GM19023 (cell line): ENCODE measurements around the gene NCOA1.

Experiments used
- ATAC-seq: cut with Tn5 transposase; IDR thresholded peaks from one replicate; pipeline ENCODE4 v1.9.1; 2021; ENCODE audit warnings: mild to moderate bottlenecking, moderate library complexity; ENCODE audit not compliant: unreplicated experiment

The NCOA1 gene

GRCh38 chr2:24621779-24622538 is 130.9 kb downstream of the NCOA1 start:
- ATAC-seq = no peak

DNA sequence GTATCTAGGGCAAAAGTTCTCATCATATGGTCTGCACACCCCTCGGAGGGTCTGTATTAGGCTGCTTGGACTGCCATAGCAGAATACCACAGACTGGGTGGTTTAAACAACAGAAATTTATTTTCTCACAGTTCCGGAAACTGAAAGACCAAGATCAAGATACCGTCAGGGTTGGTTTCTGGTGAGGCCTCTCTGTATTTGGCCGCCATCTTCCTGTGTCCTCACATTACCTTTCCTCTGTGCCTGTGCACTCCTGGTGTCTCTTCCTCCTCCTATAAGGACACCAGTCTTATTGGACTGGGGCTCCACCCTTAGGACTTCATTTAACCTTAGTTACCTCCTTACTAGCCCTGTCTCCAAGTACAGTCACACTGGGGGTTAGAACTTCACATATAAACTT is 132.5 kb downstream of the NCOA1 start:
- no peak for ATAC-seq

DNA sequence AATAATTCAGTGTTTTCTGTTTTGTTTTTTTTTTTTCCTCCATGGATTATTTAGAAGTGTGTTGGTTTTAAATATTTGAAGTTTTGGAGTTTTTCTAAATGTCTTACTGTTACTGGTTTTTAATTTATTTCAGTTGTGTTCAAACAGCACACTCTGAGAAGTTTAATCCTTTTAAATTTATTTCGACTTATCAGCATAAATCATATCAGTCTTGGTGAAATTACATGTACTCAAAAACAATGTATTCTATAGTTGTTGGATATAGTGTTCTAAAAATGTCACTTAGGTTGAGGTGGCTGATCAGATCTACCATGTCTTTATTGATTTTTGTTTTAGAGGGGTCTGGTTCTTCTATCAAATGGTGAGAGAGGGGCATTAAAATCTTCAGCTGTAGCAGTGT is 134.7 kb downstream of the NCOA1 start:
- no peak for ATAC-seq

GRCh38 chr2:24626131-24626530 is 135.1 kb downstream of the NCOA1 start:
- ATAC-seq = no peak

GRCh38 chr2:24628746-24629145 is 137.7 kb downstream of the NCOA1 start:
- no peak for ATAC-seq

DNA sequence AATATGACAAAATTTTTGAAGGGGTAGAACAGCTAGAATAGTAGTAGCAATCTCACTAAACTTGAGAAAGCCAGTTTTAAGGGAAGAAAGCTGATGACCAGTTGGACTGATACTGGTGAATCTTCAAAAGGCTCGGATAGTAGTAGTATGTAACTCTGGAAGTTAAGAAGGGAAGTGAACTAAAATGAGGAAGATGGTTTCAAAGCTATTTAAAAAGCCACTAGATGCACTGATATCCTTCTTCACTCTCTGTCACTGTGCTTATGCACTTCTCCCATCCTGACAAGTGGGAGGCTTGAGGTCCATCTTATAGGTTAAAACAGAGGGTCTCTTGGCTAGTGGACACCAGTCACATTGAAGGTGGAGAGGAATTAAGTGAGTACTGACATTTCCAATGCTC is 141.1 kb downstream of the NCOA1 start:
- ATAC-seq = no peak

- no peak for ATAC-seq
Measured at GRCh38 chr2:24635181-24635580, 144.1 kb downstream of the NCOA1 start.

DNA sequence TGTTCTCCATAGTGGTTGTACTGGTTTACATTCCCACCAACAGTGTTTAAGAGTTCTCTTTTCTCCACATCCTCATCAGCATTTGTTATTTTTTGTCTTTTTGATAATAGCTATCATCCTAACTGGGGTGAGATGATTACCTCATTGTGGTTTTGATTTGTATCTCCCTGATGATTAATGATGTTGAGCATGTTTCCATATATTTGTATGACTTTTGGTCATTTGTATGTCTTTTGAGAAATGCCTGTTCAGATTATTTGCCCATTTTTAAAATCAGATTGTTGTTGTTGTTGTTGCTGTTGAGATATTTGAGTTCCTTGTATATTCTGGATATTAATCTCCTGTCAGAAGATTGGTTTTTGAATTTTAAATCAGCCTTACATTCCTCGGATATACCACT is 147.5 kb downstream of the NCOA1 start:
- ATAC-seq = no peak

DNA sequence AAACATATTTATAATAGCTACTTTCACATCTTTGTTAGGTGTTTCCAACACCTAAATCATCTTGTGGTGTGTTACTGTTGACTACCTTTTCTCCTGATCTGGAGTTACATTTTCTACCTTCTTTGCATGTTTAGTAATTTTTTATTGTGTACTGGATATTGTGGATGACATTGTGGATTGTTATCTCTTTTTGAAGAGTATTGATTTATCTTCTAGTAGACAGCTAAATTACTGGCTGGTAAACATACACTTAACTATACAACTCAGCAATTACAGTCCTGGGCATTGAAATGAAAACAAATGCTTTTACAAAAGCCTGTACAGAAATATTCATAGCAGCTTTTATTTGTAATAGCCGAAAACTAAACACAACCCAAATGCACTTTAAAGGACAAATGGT is 151.3 kb downstream of the NCOA1 start:
- no peak for ATAC-seq

DNA sequence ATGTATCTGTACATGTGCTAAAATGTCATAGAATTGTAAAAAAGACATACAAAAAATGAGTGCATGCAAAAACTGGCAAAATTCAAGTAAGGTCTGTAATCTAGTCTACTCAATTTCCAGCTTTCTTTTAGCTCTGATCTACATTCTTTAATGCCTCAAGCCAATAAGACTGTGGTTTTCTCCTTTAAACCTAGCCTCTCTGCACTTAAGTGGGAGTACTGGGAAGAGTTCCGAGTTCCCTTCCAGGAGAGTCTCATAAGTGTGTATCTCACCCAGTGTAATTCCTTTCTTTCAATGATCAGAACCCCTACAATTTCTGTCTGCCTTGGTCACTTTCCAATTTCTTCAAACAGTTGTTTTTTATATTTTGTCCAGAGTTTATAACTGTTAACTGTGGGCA is 152.0 kb downstream of the NCOA1 start:
- no peak for ATAC-seq

DNA sequence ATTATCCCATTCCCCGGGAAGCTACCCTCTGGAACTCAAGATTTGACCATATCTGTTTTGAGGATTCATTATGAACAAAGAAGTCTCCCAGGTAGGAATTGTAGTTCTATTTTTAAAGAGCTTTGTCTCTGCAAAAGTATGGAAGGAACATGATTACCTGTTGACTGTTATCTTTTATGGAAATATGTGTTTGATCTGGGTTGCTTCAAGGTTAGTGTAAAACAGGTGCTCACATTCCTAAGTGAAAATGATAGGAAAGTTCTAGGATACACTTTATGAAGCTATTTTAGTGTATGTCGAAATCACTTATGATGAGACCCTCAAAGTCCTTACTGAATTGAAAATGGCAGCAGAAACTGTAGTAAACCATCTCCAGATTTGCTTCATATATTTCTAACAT is 153.0 kb downstream of the NCOA1 start:
- no peak for ATAC-seq

- no peak for ATAC-seq
Measured at GRCh38 chr2:24650997-24651642, 160.1 kb downstream of the NCOA1 start.

DNA sequence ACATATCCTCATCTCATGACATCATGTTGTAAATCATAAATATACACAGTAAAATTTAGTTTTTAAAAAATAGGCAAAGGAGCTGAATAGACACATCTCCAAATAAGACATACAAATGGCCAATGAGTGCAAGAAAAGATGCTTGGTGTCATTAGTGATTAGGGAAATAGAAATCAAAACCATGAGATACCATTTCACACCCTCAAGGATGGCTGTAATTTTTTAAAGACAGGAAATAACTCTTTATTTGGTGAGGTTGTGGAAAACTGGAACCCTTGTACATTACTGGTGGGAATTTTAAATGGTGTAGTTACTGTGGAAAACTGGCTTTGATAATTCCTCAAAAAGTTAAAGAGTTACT is 160.6 kb downstream of the NCOA1 start:
- no peak for ATAC-seq

DNA sequence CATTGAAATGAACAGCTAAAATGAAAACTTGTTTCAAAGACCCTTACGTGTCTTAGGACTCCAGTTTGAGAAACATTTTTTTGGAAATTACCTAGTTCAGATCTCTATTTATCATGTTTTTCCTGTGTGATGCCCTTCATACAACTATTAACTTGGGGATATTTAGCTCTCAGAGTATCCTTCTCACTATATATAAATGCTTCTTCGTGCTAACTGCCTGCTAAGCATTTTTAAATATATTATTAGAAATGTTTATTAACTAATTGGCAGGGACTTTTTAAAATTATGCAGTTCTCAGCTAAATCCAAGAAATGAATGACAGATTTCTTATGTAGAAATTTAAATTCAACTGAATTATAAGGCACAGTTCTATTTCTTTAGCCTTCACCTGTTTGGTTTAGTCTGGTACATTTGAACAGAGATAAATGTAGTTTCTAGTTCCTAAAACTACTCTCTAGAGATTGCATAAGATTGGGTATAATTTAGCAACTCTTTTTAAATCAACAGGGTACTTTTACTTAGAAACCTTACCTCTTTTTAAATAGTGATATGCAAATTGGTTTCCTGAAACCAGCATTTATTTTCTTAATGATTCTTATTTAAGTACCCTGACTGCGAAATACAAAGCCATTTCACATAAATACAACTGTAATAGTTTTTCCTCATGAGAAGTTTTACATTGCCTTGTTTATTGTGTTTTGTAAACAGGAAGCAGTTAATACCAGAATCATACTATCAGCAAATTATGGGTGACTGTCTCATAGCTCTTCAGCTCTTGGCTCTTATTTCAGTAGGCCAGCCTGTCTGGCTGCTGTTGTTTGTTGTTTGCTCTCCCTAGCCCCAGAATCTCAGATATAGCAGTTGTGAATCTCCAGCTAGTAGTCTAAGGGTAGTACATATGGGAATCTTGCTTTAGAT is 161.5 kb downstream of the NCOA1 start:
- no peak for ATAC-seq

GRCh38 chr2:24657818-24658217 is 166.8 kb downstream of the NCOA1 start:
- ATAC-seq = no peak

DNA sequence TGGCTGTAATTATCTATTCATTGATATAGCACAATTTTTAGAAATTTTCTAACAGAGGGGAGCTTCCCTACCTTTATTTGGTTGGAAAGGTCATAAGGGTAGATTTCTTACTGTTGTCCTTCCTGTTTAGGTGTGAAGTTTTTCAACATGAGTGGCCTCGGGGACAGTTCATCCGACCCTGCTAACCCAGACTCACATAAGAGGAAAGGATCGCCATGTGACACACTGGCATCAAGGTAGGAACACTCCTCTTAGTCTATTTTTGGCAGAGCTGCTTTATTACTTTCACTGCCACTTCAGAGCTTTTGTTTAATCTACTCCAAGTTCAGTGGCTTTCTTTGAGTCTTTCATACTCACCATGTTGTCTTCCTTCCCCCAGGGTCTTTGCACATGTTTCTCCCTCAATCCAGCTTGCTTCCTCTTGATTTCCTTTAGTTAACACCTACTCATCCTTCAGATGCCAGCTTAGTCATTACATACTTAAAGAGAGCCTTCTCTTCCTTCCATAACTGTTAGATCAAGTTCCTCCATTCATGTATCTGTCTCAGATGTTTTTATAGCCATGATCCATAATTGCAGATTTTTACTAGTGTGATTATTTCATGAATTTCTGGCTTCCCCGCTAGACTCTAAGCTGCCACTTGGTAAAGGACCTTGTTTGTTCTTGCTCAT is 167.6 kb downstream of the NCOA1 start:
- ATAC-seq = no peak

GRCh38 chr2:24659862-24660261 is 168.8 kb downstream of the NCOA1 start:
- no peak for ATAC-seq

GRCh38 chr2:24667542-24667941 is 176.5 kb downstream of the NCOA1 start:
- ATAC-seq = no peak

DNA sequence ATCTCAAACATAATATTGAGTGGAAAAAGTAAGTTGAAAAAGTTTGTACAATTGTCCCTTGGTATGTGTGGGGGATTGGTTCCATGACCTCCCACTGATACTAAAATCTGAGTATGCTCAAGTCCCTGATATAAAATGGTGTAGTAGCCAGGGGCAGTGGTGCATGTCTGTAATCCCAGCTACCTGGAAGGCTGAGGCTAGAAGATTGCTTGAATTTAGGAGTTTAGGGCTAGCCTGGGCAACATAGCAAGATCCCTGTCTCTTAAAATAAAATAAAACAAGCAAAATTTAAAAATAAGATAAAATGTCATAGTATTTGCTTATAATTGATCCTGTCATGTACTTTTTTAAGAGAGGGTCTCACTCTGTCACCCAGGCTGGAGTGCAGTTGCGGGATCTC is 180.2 kb downstream of the NCOA1 start:
- ATAC-seq = no peak

- ATAC-seq = no peak
Measured at GRCh38 chr2:24672589-24672988, 181.5 kb downstream of the NCOA1 start.

GRCh38 chr2:24675338-24675737 is 184.3 kb downstream of the NCOA1 start:
- ATAC-seq = no peak
